BLaER1 treated with 17β-estradiol and CSF1 and Interleukin-3, amounts not matched to agents 10 nM and 100 nM (cell line): ENCODE results near the gene PAK4.

Experiments used
- H3K27ac ChIP-seq, 11 experiments: shearing (Covaris generic); formaldehyde crosslinking; 2 replicates each; pipeline ENCODE4 v1.8.1; 2022
- H3K27me3 ChIP-seq, 11 experiments: shearing (Covaris generic); formaldehyde crosslinking; 2 replicates each; pipeline ENCODE4 v1.8.1; 2022
- H3K36me3 ChIP-seq, 11 experiments: shearing (Covaris generic); formaldehyde crosslinking; 2 replicates each; pipeline ENCODE4 v1.8.1; 2022
- H3K4me1 ChIP-seq, 10 experiments: shearing (Covaris generic); formaldehyde crosslinking; 2 replicates each; pipeline ENCODE4 v1.8.1; 2022
- H3K4me2 ChIP-seq, 11 experiments: shearing (Covaris generic); formaldehyde crosslinking; 2 replicates each; pipeline ENCODE4 v1.8.1; 2022
- H3K4me3 ChIP-seq, 10 experiments: shearing (Covaris generic); formaldehyde crosslinking; 2 replicates each; pipeline ENCODE4 v1.8.1; 2022
- H3K9ac ChIP-seq, 11 experiments: shearing (Covaris generic); formaldehyde crosslinking; 2 replicates each; pipeline ENCODE4 v1.8.1; 2022
- H3K9me3 ChIP-seq, 11 experiments: shearing (Covaris generic); formaldehyde crosslinking; replicated peaks in 1 of 11; 2 replicates each; pipeline ENCODE4 v1.8.1; 2022
- H4K20me1 ChIP-seq, 11 experiments: shearing (Covaris generic); formaldehyde crosslinking; 2 replicates each; pipeline ENCODE4 v1.8.1; 2022
- Cebpa-rat ChIP-seq, 11 experiments: shearing (Covaris generic); IDR thresholded peaks; 2 replicates each; pipeline ENCODE4 v1.8.1; 2022

PAK4 gene

DNA sequence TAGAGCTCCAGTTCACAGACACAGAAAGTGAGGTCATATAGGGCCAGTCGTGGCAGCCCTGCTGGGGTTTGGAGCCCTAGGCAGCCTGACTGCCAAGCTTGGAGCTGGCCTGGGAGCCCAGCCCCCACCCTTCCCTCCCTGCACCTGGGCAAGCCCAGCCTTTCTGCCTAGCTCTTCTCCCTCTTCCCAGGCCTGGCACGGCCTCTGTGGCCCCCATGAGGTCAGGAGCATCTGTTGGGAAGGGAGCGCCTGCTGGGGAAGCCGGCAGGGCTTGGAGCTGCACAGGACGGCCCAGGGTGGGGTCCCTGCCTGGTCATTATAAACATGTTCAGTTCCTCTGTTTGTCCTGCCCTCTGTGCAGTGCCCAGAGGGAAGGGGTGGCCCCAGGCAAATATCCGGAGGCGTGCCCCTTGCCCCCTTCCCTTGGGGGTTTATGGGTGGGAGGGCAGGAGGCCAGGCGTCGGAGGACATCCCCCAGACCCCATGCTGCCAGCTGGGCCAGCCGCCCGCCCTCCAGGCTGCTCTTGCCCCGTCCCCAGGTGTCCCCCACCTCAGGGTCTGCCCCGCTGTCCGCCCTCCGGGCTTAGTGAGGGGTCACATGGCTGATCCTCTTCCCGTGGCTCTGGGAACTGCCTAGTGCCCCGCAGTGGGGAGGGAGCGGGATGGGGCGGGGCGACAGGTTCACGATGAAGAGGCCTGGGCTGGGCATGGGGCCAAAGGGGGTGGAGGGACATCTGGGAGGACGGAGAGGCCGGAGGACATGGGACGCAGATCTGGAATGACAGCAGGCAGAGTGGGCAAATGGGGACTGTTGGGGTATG, 41.2 kb downstream of the PAK4 start:
- H3K4me2 ChIP-seq, result peak overlapping the region in 2 of 11 experiments; percentile 1 to 12; a peak in 1 of 22 replicates
- H3K9ac ChIP-seq, result no peak overlapping the region
- H3K27ac ChIP-seq, result no peak overlapping the region
- no peaks in the 10 kb centered on the region for H3K9me3 ChIP-seq
- H3K36me3 ChIP-seq, result peaks cover 10 to 46% (median 24%) of the 10 kb centered on the region in 11 experiments; a peak in 21 of 22 replicates
- H3K4me3 ChIP-seq, result no peak overlapping the region
- peaks cover 0 to 27% (median 12%) of the 10 kb centered on the region in 10 experiments; a peak in 11 of 20 replicates for H3K4me1 ChIP-seq
- no peaks in the 10 kb centered on the region for H3K27me3 ChIP-seq
- no peak for TF ChIP-seq Cebpa-rat (IDR thresholded peaks at IDR 0.05)
- peaks cover 0 to 98% (median 85%) of the 10 kb centered on the region in 11 experiments; a peak in 19 of 22 replicates for H4K20me1 ChIP-seq

DNA sequence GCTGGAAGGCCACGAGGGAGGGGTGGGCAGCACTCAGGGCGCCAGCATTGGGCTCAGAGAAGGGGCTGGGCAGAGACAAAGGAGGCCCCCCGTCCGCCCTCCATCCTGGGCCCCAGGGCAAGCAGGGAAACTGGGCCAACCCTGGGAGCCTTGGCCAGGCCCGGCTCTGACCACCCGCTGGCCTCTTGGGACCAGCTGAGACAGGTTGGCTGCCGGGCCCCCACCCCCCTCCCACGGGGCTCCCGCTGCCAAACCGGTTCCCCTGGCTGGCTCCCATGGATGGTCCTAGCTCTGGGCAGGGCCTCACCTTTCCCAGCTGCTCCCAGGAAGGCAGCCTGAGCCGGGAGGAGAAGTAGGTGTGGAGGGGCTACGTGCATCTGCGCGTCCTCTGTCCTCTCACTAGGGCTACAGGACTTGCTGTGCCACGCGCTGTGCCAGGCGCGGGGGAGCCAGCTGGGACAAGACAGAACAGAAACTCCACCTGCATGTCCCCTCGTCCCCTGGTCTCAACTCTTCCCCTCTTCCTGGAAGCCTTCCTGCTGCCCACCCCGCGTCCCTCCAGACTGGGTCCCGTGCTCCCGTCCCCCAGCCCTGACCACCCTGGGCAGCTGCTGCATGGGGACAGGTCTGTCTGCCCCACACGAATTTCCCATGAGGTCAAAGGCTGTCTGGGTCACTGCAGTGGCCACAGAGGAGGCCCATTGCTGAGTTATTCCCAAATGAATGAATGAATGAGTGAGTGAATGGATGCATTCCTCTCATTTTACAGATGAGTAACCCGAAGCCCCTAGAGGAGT, 42.1 kb downstream of the PAK4 start:
- no peak for TF ChIP-seq Cebpa-rat (IDR thresholded peaks at IDR 0.05)
- Histone ChIP-seq H3K4me2 (no peak overlapping the region), H4K20me1 (peaks cover 0 to 98% (median 77%) of the 10 kb centered on the region in 11 experiments; a peak in 19 of 22 replicates), H3K27me3 (no peaks in the 10 kb centered on the region), H3K9me3 (no peaks in the 10 kb centered on the region), H3K9ac (no peak overlapping the region), H3K4me1 (peaks cover 0 to 24% (median 10%) of the 10 kb centered on the region in 10 experiments; a peak in 11 of 20 replicates), H3K36me3 (peaks cover 14 to 51% (median 28%) of the 10 kb centered on the region in 11 experiments), H3K4me3 (no peak overlapping the region), H3K27ac (no peak overlapping the region)

DNA sequence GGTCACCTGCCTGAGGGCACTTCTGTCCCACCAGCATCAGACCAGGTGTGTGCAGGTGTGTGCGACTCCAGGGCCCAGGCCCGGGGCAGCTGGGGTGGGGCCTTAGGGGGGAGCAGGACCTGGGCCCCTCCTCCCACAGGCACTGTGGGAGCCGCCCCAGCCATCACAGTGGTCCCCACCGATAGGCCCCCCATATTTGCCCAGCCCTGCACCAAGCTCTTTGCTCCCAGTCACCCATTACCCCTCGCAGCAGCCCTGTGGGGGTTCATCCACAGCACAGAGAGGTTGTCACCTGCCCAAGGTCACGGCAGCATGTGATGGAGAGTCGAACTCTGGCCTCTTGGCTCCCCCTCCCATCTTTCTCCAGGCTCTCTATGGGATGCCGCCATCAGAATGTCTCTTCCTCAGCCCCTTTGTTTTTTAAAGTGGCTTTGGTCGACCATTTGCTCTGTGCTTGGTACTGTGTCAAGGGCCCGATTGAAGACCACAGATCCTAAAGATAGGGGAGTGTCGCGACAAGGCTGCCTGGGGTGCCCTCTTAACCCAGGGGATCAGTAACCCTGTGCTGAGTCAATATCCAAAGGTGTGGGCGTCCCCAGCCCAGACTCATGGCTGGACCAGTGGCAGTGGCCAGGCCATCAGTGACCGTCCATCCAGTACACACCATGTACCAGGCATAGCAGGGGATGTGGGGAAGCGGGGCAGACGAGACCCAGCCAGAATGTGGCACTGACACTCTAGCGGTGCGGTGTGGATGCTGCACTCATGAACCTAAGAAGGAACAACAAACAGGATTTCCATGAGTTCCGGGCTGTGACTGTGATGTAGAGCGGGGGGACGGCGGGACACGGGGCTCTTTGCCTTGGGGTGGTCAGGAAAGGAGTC, 42.9 kb downstream of the PAK4 start:
- H3K4me3 ChIP-seq, result no peak overlapping the region
- H3K36me3 ChIP-seq, result peaks cover 17 to 53% (median 33%) of the 10 kb centered on the region in 11 experiments
- peaks cover 0 to 98% (median 69%) of the 10 kb centered on the region in 11 experiments; a peak in 19 of 22 replicates for H4K20me1 ChIP-seq
- no peak overlapping the region for H3K9ac ChIP-seq
- H3K27me3 ChIP-seq, result no peaks in the 10 kb centered on the region
- no peak overlapping the region for H3K27ac ChIP-seq
- H3K4me1 ChIP-seq, result peaks cover 0 to 18% (median 6%) of the 10 kb centered on the region in 10 experiments; a peak in 8 of 20 replicates
- H3K4me2 ChIP-seq, result no peak overlapping the region
- no peak for TF ChIP-seq Cebpa-rat (IDR thresholded peaks at IDR 0.05)
- H3K9me3 ChIP-seq, result no peaks in the 10 kb centered on the region

- Histone ChIP-seq H3K27ac (no peak overlapping the region), H3K4me3 (no peak overlapping the region), H3K4me1 (peaks cover 0 to 18% (median 6%) of the 10 kb centered on the region in 10 experiments; a peak in 8 of 20 replicates), H3K9ac (no peak overlapping the region), H4K20me1 (peaks cover 0 to 90% (median 61%) of the 10 kb centered on the region in 11 experiments; a peak in 19 of 22 replicates), H3K36me3 (peaks cover 17 to 59% (median 34%) of the 10 kb centered on the region in 11 experiments), H3K9me3 (no peaks in the 10 kb centered on the region), H3K4me2 (no peak overlapping the region), H3K27me3 (no peaks in the 10 kb centered on the region)
- no peak for TF ChIP-seq Cebpa-rat (IDR thresholded peaks at IDR 0.05)
Observed at GRCh38 chr19:39169143-39169810, 43.7 kb downstream of the PAK4 start.

- no peaks in the 10 kb centered on the region for H3K27me3 ChIP-seq
- no peak overlapping the region for H3K4me2 ChIP-seq
- H3K9me3 ChIP-seq, result no peaks in the 10 kb centered on the region
- H4K20me1 ChIP-seq, result peaks cover 0 to 90% (median 51%) of the 10 kb centered on the region in 11 experiments; a peak in 18 of 22 replicates
- peak overlapping the region in 1 of 11 experiments; percentile 22; a peak in 1 of 22 replicates for H3K9ac ChIP-seq
- H3K27ac ChIP-seq, result no peak overlapping the region
- H3K36me3 ChIP-seq, result peaks cover 24 to 72% (median 47%) of the 10 kb centered on the region in 11 experiments
- no peak for TF ChIP-seq Cebpa-rat (IDR thresholded peaks at IDR 0.05)
- no peak overlapping the region for H3K4me3 ChIP-seq
- peaks cover 0 to 15% (median 4%) of the 10 kb centered on the region in 10 experiments; a peak in 8 of 20 replicates for H3K4me1 ChIP-seq
Observed at GRCh38 chr19:39170386-39171231, 45.0 kb downstream of the PAK4 start.

GRCh38 chr19:39171479-39172465, 46.2 kb downstream of the PAK4 start:
- no peak overlapping the region for H3K27ac ChIP-seq
- no peak overlapping the region for H3K4me3 ChIP-seq
- peaks cover 0 to 90% (median 39%) of the 10 kb centered on the region in 11 experiments; a peak in 18 of 22 replicates for H4K20me1 ChIP-seq
- H3K9me3 ChIP-seq, result no peaks in the 10 kb centered on the region
- no peak for TF ChIP-seq Cebpa-rat (IDR thresholded peaks at IDR 0.05)
- H3K4me1 ChIP-seq, result peaks cover 0 to 4% (median 0%) of the 10 kb centered on the region in 10 experiments; a peak in 3 of 20 replicates
- H3K9ac ChIP-seq, result peak overlapping the region in 3 of 11 experiments; percentile 22 to 24 (median 23); a peak in 3 of 22 replicates
- peaks cover 36 to 84% (median 57%) of the 10 kb centered on the region in 11 experiments for H3K36me3 ChIP-seq
- H3K27me3 ChIP-seq, result no peaks in the 10 kb centered on the region
- no peak overlapping the region for H3K4me2 ChIP-seq
